Measurements from ENCODE around the gene CTAG1B.
"Not testable (repeated sequence)": the region's sequence is repeated elsewhere in the genome, so short reads cannot be mapped to it uniquely, and the experiment has no call there.

CTAG1B gene

GRCh38 chrX:154620767-154621414 is 1.8 kb upstream of the CTAG1B start:
- DNase-seq: not testable (repeated sequence)

- DNase-seq: not testable (repeated sequence)
Observed at GRCh38 chrX:154613586-154613985, 5.5 kb downstream of the CTAG1B start.

GRCh38 chrX:154611146-154611545 is 7.9 kb downstream of the CTAG1B start:
- DNase-seq: not testable (repeated sequence)

GRCh38 chrX:154608823-154609222 is 10.3 kb downstream of the CTAG1B start:
- DNase-seq: not testable (repeated sequence)

GRCh38 chrX:154607976-154608375 is 11.1 kb downstream of the CTAG1B start:
- not testable (repeated sequence) for DNase-seq

GRCh38 chrX:154607370-154607769 is 11.7 kb downstream of the CTAG1B start:
- DNase-seq: no peak

GRCh38 chrX:154605566-154605965 is 13.5 kb downstream of the CTAG1B start:
- DNase-seq: no peak

- no peak for DNase-seq
Observed at GRCh38 chrX:154603438-154604430, 15.3 kb downstream of the CTAG1B start.

- no peak for DNase-seq
Observed at GRCh38 chrX:154602766-154603437, 16.2 kb downstream of the CTAG1B start.

- no peak for DNase-seq
Observed at GRCh38 chrX:154602226-154602625, 16.9 kb downstream of the CTAG1B start.

- no peak for DNase-seq
Observed at GRCh38 chrX:154600759-154601374, 18.2 kb downstream of the CTAG1B start.

- DNase-seq: no peak
Observed at GRCh38 chrX:154599531-154599930, 19.6 kb downstream of the CTAG1B start.

- DNase-seq: no peak
Observed at GRCh38 chrX:154598656-154599055, 20.4 kb downstream of the CTAG1B start.

- DNase-seq: no peak
Observed at GRCh38 chrX:154597221-154597620, 21.9 kb downstream of the CTAG1B start.

- no peak for DNase-seq
Observed at GRCh38 chrX:154596290-154596929, 22.7 kb downstream of the CTAG1B start.

GRCh38 chrX:154595559-154596249 is 23.4 kb downstream of the CTAG1B start:
- peak in 1 of 2 donors; percentile 16 for DNase-seq

GRCh38 chrX:154594491-154594890 is 24.6 kb downstream of the CTAG1B start:
- DNase-seq: no peak

- no peak for DNase-seq
Observed at GRCh38 chrX:154593201-154593600, 25.9 kb downstream of the CTAG1B start.

- DNase-seq: no peak
Observed at GRCh38 chrX:154592505-154592904, 26.6 kb downstream of the CTAG1B start.

- DNase-seq: not testable (repeated sequence)
Observed at GRCh38 chrX:154590415-154590814, 28.7 kb downstream of the CTAG1B start.

GRCh38 chrX:154584585-154585183 is 34.4 kb downstream of the CTAG1B start, which contains the start of gene CTAG1A:
Gene CTAG1A (plus strand): TSS chrX:154585133. CDS start chrX:154585207, 74 bp downstream.
- not testable (repeated sequence) for DNase-seq

All from inflammatory macrophage treated with lipopolysaccharide for 1 hour (primary cell).